ENCODE measurements around the gene GAA.
"Not testable (repeated sequence)": the region's sequence is repeated elsewhere in the genome, so short reads cannot be mapped to it uniquely, and the experiment has no call there.

Gene GAA

GRCh38 chr17:80151333-80151732, 50.0 kb downstream of the GAA start:
- DNase-seq = no peak

GRCh38 chr17:80152081-80152702, 50.8 kb downstream of the GAA start:
- no peak for DNase-seq

GRCh38 chr17:80153004-80153403, 51.6 kb downstream of the GAA start:
- no peak for DNase-seq

- no peak for DNase-seq
Observed at GRCh38 chr17:80154166-80154565, 52.8 kb downstream of the GAA start.

GRCh38 chr17:80155600-80155999, 54.2 kb downstream of the GAA start:
- not testable (repeated sequence) for DNase-seq

GRCh38 chr17:80158846-80159245, 57.5 kb downstream of the GAA start:
- no peak for DNase-seq

- no peak for DNase-seq
Observed at GRCh38 chr17:80160536-80160935, 59.2 kb downstream of the GAA start.

- DNase-seq = no peak
Observed at GRCh38 chr17:80163336-80163735, 62.0 kb downstream of the GAA start.

GRCh38 chr17:80164185-80164584, 62.8 kb downstream of the GAA start:
- no peak for DNase-seq

- no peak for DNase-seq
Observed at GRCh38 chr17:80166446-80166845, 65.1 kb downstream of the GAA start.

- DNase-seq = no peak
Observed at GRCh38 chr17:80168371-80168770, 67.0 kb downstream of the GAA start.

- no peak for DNase-seq
Observed at GRCh38 chr17:80169107-80169506, 67.7 kb downstream of the GAA start.
